Body of pancreas (tissue), 4 donors: ENCODE measurements around the gene CSNK1A1.

Experiments
- CTCF ChIP-seq, 7 experiments: fragments of 450-650 bp in 4 of 7; fragments of 200-600 bp in 3 of 7; sonication (generic) in 3 of 7; IDR thresholded peaks; one replicate each; pipeline ENCODE4 v1.5.1; 2016 to 2019; ENCODE audit warnings: antibody characterized with exemption in 7 of 7
- POLR2A ChIP-seq, 3 donors: fragments of 450-650 bp; IDR thresholded peaks; one replicate each; pipeline ENCODE4 v1.6.1; 2016; ENCODE audit warnings: antibody characterized with exemption in 3 of 3, mild to moderate bottlenecking in 2 of 3

DNA sequence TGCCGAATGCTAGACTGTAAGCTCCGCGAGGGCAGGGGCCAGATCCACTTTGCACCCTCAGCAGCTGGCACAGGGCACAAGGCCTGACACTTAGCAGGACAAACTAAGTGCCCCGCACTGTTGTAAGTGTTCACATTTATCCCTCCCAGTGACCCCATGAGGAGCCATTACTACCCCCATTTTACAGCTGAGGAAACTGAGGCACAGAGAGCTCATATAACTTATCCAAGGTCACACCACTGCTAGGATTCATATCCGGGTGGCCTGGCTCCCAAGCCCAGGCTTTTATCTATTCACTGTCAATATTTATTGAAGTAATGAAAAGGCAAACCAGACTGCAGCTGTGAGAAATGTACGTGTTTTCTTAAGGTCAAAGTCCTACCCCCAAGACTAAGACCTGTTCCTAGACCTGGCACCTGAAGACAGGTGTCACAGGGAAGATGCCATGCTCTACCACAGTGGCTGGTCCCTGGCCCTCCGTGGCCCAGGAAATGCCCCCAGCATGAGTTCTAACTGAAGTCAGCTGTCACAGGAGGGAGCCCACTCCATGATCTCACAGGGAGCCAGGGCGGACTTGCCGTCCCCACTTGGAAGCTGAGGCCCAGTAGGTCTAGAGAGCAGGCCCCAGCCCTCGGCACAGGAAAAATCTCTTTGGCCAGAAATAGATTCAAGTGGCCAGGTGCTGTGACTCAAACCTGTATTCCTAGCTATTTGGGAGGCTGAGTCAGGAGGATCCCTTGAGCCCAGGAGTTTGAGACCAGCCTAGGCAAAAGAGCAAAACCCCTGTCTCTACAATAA lies 97.4 kb downstream of the CSNK1A1 start:
- no peak for TF ChIP-seq POLR2A (IDR thresholded peaks at IDR 0.05)
- no peak for TF ChIP-seq CTCF (IDR thresholded peaks at IDR 0.05)
